Astrocyte of the spinal cord (primary cell): Measurements from ENCODE around the gene MACROD2.

Experiments used
- DNase-seq: peaks from one replicate; pipeline ENCODE4 v3.0.0; 2011; ENCODE audit warnings: low read depth, low spot score
- H3K4me3 ChIP-seq: 2 replicates; pipeline ENCODE4 v1.5.1; 2011; ENCODE audit warnings: low read depth, mild to moderate bottlenecking, low read length, moderate library complexity
- CTCF ChIP-seq: IDR thresholded peaks from 2 replicates; pipeline ENCODE4 v1.5.1; 2012; ENCODE audit warnings: low read depth, mild to moderate bottlenecking, low read length, inconsistent platforms
- in situ Hi-C: cut with HindIII; loops from 2 replicates; pipeline ENCODE4 v1.10.0; 2017; ENCODE audit warnings: low sequenced_read_pairs

Gene MACROD2

GRCh38 chr20:15071085-15071808 is 1075.9 kb downstream of the MACROD2 start:
- no peak overlapping the region for H3K4me3 ChIP-seq

GRCh38 chr20:15072316-15072715 is 1077.0 kb downstream of the MACROD2 start:
- DNase-seq, result no peak
- TF ChIP-seq CTCF, result no peak
- no peak overlapping the region for H3K4me3 ChIP-seq
- in situ Hi-C loops, result no loop called here

More at GRCh38 chr20:15071085-15071808, 1075.9 kb downstream of the MACROD2 start:
- no peak for TF ChIP-seq CTCF
- no peak for DNase-seq
- in situ Hi-C loops, result no loop called here

- DNase-seq, result no peak
- no peak overlapping the region for H3K4me3 ChIP-seq
- in situ Hi-C loops, result no loop called here
- no peak for TF ChIP-seq CTCF
Observed at GRCh38 chr20:15075586-15075985, 1080.3 kb downstream of the MACROD2 start.

GRCh38 chr20:15076785-15077184 is 1081.5 kb downstream of the MACROD2 start:
- TF ChIP-seq CTCF, result no peak
- DNase-seq, result no peak
- H3K4me3 ChIP-seq, result no peak overlapping the region
- in situ Hi-C loops, result no loop called here

- no peak for DNase-seq
- no peak overlapping the region for H3K4me3 ChIP-seq
- no peak for TF ChIP-seq CTCF
- in situ Hi-C loops, result no loop called here
Observed at GRCh38 chr20:15077733-15078250, 1082.5 kb downstream of the MACROD2 start.

GRCh38 chr20:15079594-15080340 is 1084.5 kb downstream of the MACROD2 start:
- no peak overlapping the region for H3K4me3 ChIP-seq
- in situ Hi-C loops, result no loop called here
- DNase-seq, result no peak
- no peak for TF ChIP-seq CTCF
